GM12874 (cell line): Measurements from ENCODE around the gene GLS.

Experiments used
- TF ChIP-seq, protein P1 (sequence below): IDR thresholded peaks from 2 replicates; pipeline ENCODE4 v1.5.1; 2011; ENCODE audit warnings: low read depth, mild to moderate bottlenecking, control low read depth, low read length, moderate library complexity; ENCODE audit not compliant: insufficient read depth

The GLS gene

GRCh38 chr2:190882411-190882766 is 1.8 kb downstream of the GLS start:
- TF ChIP-seq, protein P1, sequence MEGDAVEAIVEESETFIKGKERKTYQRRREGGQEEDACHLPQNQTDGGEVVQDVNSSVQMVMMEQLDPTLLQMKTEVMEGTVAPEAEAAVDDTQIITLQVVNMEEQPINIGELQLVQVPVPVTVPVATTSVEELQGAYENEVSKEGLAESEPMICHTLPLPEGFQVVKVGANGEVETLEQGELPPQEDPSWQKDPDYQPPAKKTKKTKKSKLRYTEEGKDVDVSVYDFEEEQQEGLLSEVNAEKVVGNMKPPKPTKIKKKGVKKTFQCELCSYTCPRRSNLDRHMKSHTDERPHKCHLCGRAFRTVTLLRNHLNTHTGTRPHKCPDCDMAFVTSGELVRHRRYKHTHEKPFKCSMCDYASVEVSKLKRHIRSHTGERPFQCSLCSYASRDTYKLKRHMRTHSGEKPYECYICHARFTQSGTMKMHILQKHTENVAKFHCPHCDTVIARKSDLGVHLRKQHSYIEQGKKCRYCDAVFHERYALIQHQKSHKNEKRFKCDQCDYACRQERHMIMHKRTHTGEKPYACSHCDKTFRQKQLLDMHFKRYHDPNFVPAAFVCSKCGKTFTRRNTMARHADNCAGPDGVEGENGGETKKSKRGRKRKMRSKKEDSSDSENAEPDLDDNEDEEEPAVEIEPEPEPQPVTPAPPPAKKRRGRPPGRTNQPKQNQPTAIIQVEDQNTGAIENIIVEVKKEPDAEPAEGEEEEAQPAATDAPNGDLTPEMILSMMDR, result no peak

GRCh38 chr2:190882856-190883582 is 2.4 kb downstream of the GLS start:
- TF ChIP-seq, protein P1, result no peak

- TF ChIP-seq, protein P1, result no peak
These were observed 6.5 kb downstream of the GLS start for GRCh38 chr2:190887089-190887488.

GRCh38 chr2:190888449-190888848 is 7.8 kb downstream of the GLS start:
- TF ChIP-seq, protein P1, result no peak

DNA sequence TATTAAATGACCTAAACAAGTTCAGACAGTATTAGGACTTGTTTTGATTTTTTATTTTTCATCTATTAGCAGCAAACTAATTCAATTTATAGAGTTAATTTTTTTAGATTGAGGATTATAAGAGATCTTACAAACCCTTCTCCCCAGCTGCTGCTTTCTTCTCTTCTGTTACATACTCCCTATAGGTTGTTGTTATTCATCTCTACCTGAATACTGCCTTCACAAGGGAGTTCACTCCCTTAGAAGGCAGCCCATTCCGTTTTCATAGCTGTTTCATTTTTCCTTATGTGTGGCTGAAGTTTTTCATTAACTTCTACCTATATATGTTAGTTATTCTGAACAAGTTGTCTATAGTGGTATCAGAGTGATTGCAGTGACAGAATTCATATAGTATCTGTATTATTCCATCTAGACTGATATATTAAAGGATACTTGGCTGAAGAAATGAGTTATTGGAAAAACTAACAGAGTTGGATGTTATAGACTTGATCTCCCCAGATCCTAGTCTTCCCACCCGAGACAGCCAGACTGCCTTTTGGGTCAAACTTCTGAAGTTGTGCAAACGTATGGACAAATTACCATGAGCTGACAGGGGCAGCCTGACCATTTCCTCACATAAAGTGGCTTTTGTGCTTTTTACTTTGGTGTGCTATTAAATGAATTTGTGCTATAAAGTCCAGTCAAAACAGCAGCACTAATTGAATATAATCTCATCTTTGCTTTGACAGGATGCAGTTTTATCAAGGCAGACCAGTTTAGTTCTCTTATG is 8.7 kb downstream of the GLS start:
- TF ChIP-seq, protein P1, result no peak

DNA sequence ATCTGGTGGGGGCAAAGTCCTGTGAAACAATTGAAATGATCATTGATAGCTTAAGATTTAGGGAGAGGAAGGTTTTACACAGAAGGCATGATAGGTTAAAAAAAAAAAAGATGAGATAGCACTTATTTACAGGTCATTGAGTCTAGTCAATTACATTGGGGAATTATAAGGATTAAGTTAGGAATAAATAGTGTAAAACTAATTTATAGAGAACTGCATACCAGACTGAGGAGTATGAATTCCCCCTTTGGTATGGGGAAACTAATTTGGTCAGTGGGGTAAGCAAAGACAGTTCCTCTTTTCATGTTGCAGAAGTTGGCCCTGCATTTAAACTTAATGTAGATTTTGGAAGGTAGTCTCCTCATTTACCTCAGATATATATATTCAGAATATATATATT is 10.8 kb downstream of the GLS start:
- TF ChIP-seq, protein P1, result no peak

DNA sequence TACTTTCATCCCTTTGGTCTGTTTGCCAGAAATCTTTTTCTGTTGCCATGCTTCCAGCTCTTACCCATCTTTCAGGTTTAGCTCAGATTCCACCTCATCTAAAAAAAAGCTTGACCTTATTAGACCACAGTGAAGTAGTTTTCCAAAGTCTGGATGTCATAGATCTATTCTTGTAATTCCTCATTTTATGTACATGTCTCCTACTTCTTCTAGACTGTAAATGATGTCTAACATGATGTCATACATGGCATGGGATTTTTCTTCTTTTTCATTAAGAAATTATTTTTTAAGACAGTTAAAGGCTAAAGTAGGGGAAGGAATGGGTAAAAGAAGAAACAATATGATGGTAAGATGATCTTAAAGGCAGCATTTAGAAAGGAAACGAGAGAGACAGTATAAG is 11.3 kb downstream of the GLS start:
- TF ChIP-seq, protein P1, result no peak
